Chondrocyte (in vitro differentiated cells): ENCODE data around the gene MCC. TPM values are rescaled to one million over a fixed set of nuclear protein-coding genes. Genes with fewer than 3 reads are reported as not detected.

Experiments
- DNase-seq: peaks from one replicate; pipeline ENCODE4 v3.0.0; 2021; ENCODE audit warnings: mixed read lengths, low spot score
- H3K27ac Mint-ChIP-seq: one replicate; pipeline ENCODE4 v1.8.0; 2021; ENCODE audit warnings: mild to moderate bottlenecking, moderate library complexity, mixed read lengths; ENCODE audit not compliant: unreplicated experiment
- H3K27me3 Mint-ChIP-seq: 2 replicates; pipeline ENCODE4 v1.8.0; 2021; ENCODE audit warnings: low read depth, mixed read lengths
- H3K36me3 Mint-ChIP-seq: 2 replicates; pipeline ENCODE4 v1.8.0; 2021; ENCODE audit warnings: low read depth, mixed read lengths
- H3K4me1 Mint-ChIP-seq: 2 replicates; pipeline ENCODE4 v1.8.0; 2021; ENCODE audit warnings: low read depth, mild to moderate bottlenecking, mixed read lengths
- H3K4me3 Mint-ChIP-seq: one replicate; pipeline ENCODE4 v1.8.0; 2021; ENCODE audit warnings: mild to moderate bottlenecking, moderate library complexity, mixed read lengths; ENCODE audit not compliant: unreplicated experiment
- H3K9me3 Mint-ChIP-seq: 2 replicates; pipeline ENCODE4 v1.8.0; 2021; ENCODE audit warnings: low read depth, mixed read lengths
- total RNA-seq: library from RNA; stranded (reverse); gene quantifications from 3 replicates; pipeline ENCODE4 v1.2.1, GENCODE V29; 2021
- TF ChIP-seq, protein P1 (sequence below): fragments of 200-600 bp; sonication (generic); IDR thresholded peaks from 2 replicates; pipeline ENCODE4 v1.5.0; 2021; ENCODE audit warnings: antibody characterized with exemption, mild to moderate bottlenecking, moderate library complexity

Gene MCC
- total RNA-seq, 1 donor from 2014 or later, result 15.0 TPM

- no peak for DNase-seq
- Mint-ChIP-seq H3K27me3 (no peaks in the 10 kb centered on the region), H3K9me3 (no peaks in the 10 kb centered on the region), H3K4me3 (no peak overlapping the region), H3K27ac (no peak overlapping the region), H3K36me3 (no peaks in the 10 kb centered on the region), H3K4me1 (peaks cover 4% of the 10 kb centered on the region)
- TF ChIP-seq, protein P1, sequence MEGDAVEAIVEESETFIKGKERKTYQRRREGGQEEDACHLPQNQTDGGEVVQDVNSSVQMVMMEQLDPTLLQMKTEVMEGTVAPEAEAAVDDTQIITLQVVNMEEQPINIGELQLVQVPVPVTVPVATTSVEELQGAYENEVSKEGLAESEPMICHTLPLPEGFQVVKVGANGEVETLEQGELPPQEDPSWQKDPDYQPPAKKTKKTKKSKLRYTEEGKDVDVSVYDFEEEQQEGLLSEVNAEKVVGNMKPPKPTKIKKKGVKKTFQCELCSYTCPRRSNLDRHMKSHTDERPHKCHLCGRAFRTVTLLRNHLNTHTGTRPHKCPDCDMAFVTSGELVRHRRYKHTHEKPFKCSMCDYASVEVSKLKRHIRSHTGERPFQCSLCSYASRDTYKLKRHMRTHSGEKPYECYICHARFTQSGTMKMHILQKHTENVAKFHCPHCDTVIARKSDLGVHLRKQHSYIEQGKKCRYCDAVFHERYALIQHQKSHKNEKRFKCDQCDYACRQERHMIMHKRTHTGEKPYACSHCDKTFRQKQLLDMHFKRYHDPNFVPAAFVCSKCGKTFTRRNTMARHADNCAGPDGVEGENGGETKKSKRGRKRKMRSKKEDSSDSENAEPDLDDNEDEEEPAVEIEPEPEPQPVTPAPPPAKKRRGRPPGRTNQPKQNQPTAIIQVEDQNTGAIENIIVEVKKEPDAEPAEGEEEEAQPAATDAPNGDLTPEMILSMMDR, result no peak
These were observed 304.6 kb downstream of the MCC start for GRCh38 chr5:113183694-113184093.

GRCh38 chr5:113182658-113183344 lies 305.5 kb downstream of the MCC start:
- no peak overlapping the region for H3K4me3 Mint-ChIP-seq
- no peak for DNase-seq
- no peaks in the 10 kb centered on the region for H3K27me3 Mint-ChIP-seq
- TF ChIP-seq, protein P1, result no peak
- no peaks in the 10 kb centered on the region for H3K36me3 Mint-ChIP-seq
- peaks cover 13% of the 10 kb centered on the region for H3K4me1 Mint-ChIP-seq
- no peak overlapping the region for H3K27ac Mint-ChIP-seq
- no peaks in the 10 kb centered on the region for H3K9me3 Mint-ChIP-seq

GRCh38 chr5:113181853-113182490 lies 306.3 kb downstream of the MCC start:
- Mint-ChIP-seq H3K9me3 (no peaks in the 10 kb centered on the region), H3K4me3 (no peak overlapping the region), H3K36me3 (no peaks in the 10 kb centered on the region), H3K27ac (no peak overlapping the region), H3K4me1 (peaks cover 14% of the 10 kb centered on the region), H3K27me3 (no peaks in the 10 kb centered on the region)
- TF ChIP-seq, protein P1, result no peak
- DNase-seq, result no peak

DNA sequence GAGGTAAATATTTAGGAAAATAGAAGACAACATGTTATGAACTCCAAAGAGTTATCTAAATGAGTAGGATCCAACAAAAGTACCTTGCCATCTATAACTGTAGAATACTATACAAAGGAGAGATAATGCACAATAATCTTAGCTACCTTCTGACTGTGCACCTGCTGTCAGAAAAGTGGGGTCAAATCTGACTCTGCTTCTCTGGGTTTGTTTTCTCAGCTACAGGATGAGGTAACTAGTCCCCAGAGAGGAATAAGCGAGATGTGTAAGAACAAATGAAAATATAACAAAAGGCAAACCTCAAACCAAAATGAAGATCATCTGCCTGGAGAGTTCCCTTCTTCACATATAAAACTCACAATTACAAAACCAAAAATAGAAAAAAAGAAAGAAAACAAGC lies 306.8 kb downstream of the MCC start:
- no peaks in the 10 kb centered on the region for H3K27me3 Mint-ChIP-seq
- peaks cover 14% of the 10 kb centered on the region for H3K4me1 Mint-ChIP-seq
- H3K27ac Mint-ChIP-seq, result no peak overlapping the region
- TF ChIP-seq, protein P1, result no peak
- DNase-seq, result no peak
- H3K4me3 Mint-ChIP-seq, result no peak overlapping the region
- H3K9me3 Mint-ChIP-seq, result no peaks in the 10 kb centered on the region
- peaks cover 3% of the 10 kb centered on the region for H3K36me3 Mint-ChIP-seq

GRCh38 chr5:113179156-113179555 lies 309.1 kb downstream of the MCC start:
- Mint-ChIP-seq H3K4me3 (no peak overlapping the region), H3K27ac (no peak overlapping the region), H3K27me3 (no peaks in the 10 kb centered on the region), H3K36me3 (peaks cover 3% of the 10 kb centered on the region), H3K9me3 (no peaks in the 10 kb centered on the region), H3K4me1 (peaks cover 14% of the 10 kb centered on the region)
- TF ChIP-seq, protein P1, result no peak
- no peak for DNase-seq
